IMR-90 (cell line): ENCODE data around the gene SLC25A30. TPM values are rescaled to one million over a fixed set of nuclear protein-coding genes. Genes with fewer than 3 reads are reported as not detected.
A peak's percentile ranks its signal among the peaks of the same experiment; 100 is the strongest.

ENCODE experiments used
- ATAC-seq: fragments of 200-7000 bp; cut with Tn5 transposase; 2 replicates; pipeline ENCODE4 v1.9.1; 2020; ENCODE audit warnings: low read depth, mild to moderate bottlenecking, moderate library complexity
- BruUV-seq: library from RNA; stranded (reverse); fragments of 400-500 nt; replicated peaks from 2 replicates; lab custom pipeline; 2021; lab: Mats Ljungman, UMichigan
- CTCF ChIA-PET: fragments of 300-600 bp; formaldehyde crosslinking; extraction: SDS; loops from one replicate; lab custom pipeline; 2021; ENCODE audit warnings: antibody characterized with exemption; lab: Yijun Ruan, JAX
- POLR2A ChIA-PET: fragments of 300-600 bp; sonication (Branson Sonifier 250); formaldehyde crosslinking; loops from one replicate; lab custom pipeline; 2022; ENCODE audit warnings: antibody characterized with exemption; ENCODE audit not compliant: unreplicated experiment; lab: Charles Lee
- DNase-seq: peaks from one replicate; pipeline ENCODE4 v3.0.0; 2013
- H2AFZ ChIP-seq: replicated peaks from 2 replicates; pipeline ENCODE3; 2013; ENCODE audit warnings: low read length, mild to moderate bottlenecking; ENCODE audit not compliant: poor library complexity
- H2AK5ac ChIP-seq: 2 replicates; pipeline ENCODE4 v1.6.1; 2013; ENCODE audit warnings: low read depth, low read length, inconsistent platforms
- H2AK9ac ChIP-seq: replicated peaks from 2 replicates; pipeline ENCODE3; 2013; ENCODE audit warnings: mild to moderate bottlenecking, low read depth, low read length, moderate library complexity; ENCODE audit not compliant: poor library complexity
- H2BK120ac ChIP-seq: 2 replicates; pipeline ENCODE4 v1.6.1; 2013; ENCODE audit warnings: low read depth, low read length, inconsistent platforms
- H2BK15ac ChIP-seq: 3 replicates; pipeline ENCODE4 v1.6.1; 2013; ENCODE audit warnings: low read depth, low read length, inconsistent platforms
- H2BK20ac ChIP-seq: 2 replicates; pipeline ENCODE4 v1.6.1; 2013; ENCODE audit warnings: low read depth, mild to moderate bottlenecking, inconsistent platforms, low read length, moderate library complexity
- H2BK5ac ChIP-seq: 2 replicates; pipeline ENCODE4 v1.6.1; 2013; ENCODE audit warnings: mild to moderate bottlenecking, low read depth, low read length, inconsistent platforms; ENCODE audit not compliant: poor library complexity, severe bottlenecking
- H3K14ac ChIP-seq: replicated peaks from 2 replicates; pipeline ENCODE4 v1.6.1; 2013; ENCODE audit warnings: low read depth, low read length, inconsistent platforms
- H3K18ac ChIP-seq: 2 replicates; pipeline ENCODE4 v1.6.1; 2013; ENCODE audit warnings: low read depth, low read length, control low read depth
- H3K23ac ChIP-seq: 2 replicates; pipeline ENCODE4 v1.6.1; 2013; ENCODE audit warnings: low read depth, low read length, inconsistent platforms
- H3K27ac ChIP-seq: 2 replicates; pipeline ENCODE4 v1.5.1; 2013; ENCODE audit warnings: mild to moderate bottlenecking, control low read depth, low read length; ENCODE audit not compliant: insufficient read depth
- H3K27me3 ChIP-seq: 2 replicates; pipeline ENCODE4 v1.6.1; 2013; ENCODE audit warnings: low read length; ENCODE audit not compliant: control insufficient read depth, insufficient read depth
- H3K36me3 ChIP-seq: 2 replicates; pipeline ENCODE4 v1.6.1; 2013; ENCODE audit warnings: low read length, mixed read lengths; ENCODE audit not compliant: control insufficient read depth, insufficient read depth
- H3K4ac ChIP-seq: 2 replicates; pipeline ENCODE4 v1.6.1; 2013; ENCODE audit warnings: low read depth, low read length, inconsistent platforms
- H3K4me1 ChIP-seq: 2 replicates; pipeline ENCODE4 v1.6.1; 2013; ENCODE audit warnings: low read length, mixed read lengths; ENCODE audit not compliant: control insufficient read depth, insufficient read depth
- H3K4me2 ChIP-seq: 2 replicates; pipeline ENCODE4 v1.6.1; 2013; ENCODE audit warnings: low read depth, mild to moderate bottlenecking, control low read depth, low read length, moderate library complexity
- H3K4me3 ChIP-seq: 2 replicates; pipeline ENCODE4 v1.5.1; 2013; ENCODE audit warnings: low read depth, mild to moderate bottlenecking, control low read depth, low read length, moderate library complexity; ENCODE audit not compliant: insufficient read depth
- H3K56ac ChIP-seq: 2 replicates; pipeline ENCODE4 v1.6.1; 2013; ENCODE audit warnings: low read length, inconsistent platforms; ENCODE audit not compliant: insufficient read depth; ENCODE audit errors: extremely low read depth
- H3K79me1 ChIP-seq, 2 experiments: 2 replicates each; pipeline ENCODE4 v1.6.1; 2013; ENCODE audit warnings: low read length in 2 of 2, inconsistent platforms in 1 of 2, low read depth in 1 of 2
- H3K9ac ChIP-seq: 2 replicates; pipeline ENCODE4 v1.6.1; 2013; ENCODE audit warnings: low read depth, low read length, control low read depth
- H3K9me1 ChIP-seq: 2 replicates; pipeline ENCODE4 v1.6.1; 2013; ENCODE audit warnings: low read length, inconsistent platforms; ENCODE audit not compliant: insufficient read depth
- H3K9me3 ChIP-seq: 2 replicates; pipeline ENCODE4 v1.6.1; 2013; ENCODE audit warnings: low read length; ENCODE audit not compliant: control insufficient read depth, insufficient read depth
- H4K20me1 ChIP-seq: 2 replicates; pipeline ENCODE4 v1.6.1; 2013; ENCODE audit warnings: low read length, inconsistent platforms; ENCODE audit not compliant: insufficient read depth
- H4K5ac ChIP-seq: 2 replicates; pipeline ENCODE4 v1.6.1; 2013; ENCODE audit warnings: mild to moderate bottlenecking, low read depth, low read length, control low read depth
- H4K8ac ChIP-seq, 2 experiments: 2 replicates each; pipeline ENCODE4 v1.6.1; 2013; ENCODE audit warnings: low read depth in 2 of 2, low read length in 2 of 2, control low read depth in 1 of 2, inconsistent platforms in 1 of 2
- H4K91ac ChIP-seq: 2 replicates; pipeline ENCODE4 v1.6.1; 2013; ENCODE audit warnings: low read depth, low read length, inconsistent platforms; ENCODE audit not compliant: insufficient read depth
- BHLHE40 ChIP-seq: fragments of 150-350 bp; IDR thresholded peaks from 2 replicates; pipeline ENCODE4 v1.6.1; 2016; ENCODE audit warnings: mild to moderate bottlenecking, low read depth, low read length
- CEBPB ChIP-seq: IDR thresholded peaks from 2 replicates; pipeline ENCODE4 v1.6.1; 2012; ENCODE audit warnings: low read depth, low read length, improper control_type of control experiment
- CHD1 ChIP-seq: IDR thresholded peaks from 2 replicates; pipeline ENCODE4 v1.6.1; 2012; ENCODE audit warnings: low read depth, low read length, improper control_type of control experiment
- ELK1 ChIP-seq: fragments of 150-350 bp; IDR thresholded peaks from 2 replicates; pipeline ENCODE4 v1.6.1; 2016; ENCODE audit warnings: low read depth, mild to moderate bottlenecking, low read length, moderate library complexity, borderline replicate concordance
- FOS ChIP-seq: fragments of 150-350 bp; IDR thresholded peaks from 2 replicates; pipeline ENCODE4 v1.6.1; 2016; ENCODE audit warnings: low read depth, low read length
- MAFK ChIP-seq: IDR thresholded peaks from 2 replicates; pipeline ENCODE4 v1.6.1; 2012; ENCODE audit warnings: low read depth, low read length, improper control_type of control experiment
- MAZ ChIP-seq: IDR thresholded peaks from 2 replicates; pipeline ENCODE4 v1.6.1; 2012; ENCODE audit warnings: low read depth, mild to moderate bottlenecking, low read length, improper control_type of control experiment, moderate library complexity, borderline replicate concordance
- MXI1 ChIP-seq: IDR thresholded peaks from 2 replicates; pipeline ENCODE4 v1.6.1; 2012; ENCODE audit warnings: low read depth, mild to moderate bottlenecking, low read length, moderate library complexity, borderline replicate concordance
- NFE2L2 ChIP-seq: fragments of 150-350 bp; IDR thresholded peaks from 2 replicates; pipeline ENCODE4 v1.6.1; 2016; ENCODE audit warnings: low read depth, mild to moderate bottlenecking, low read length
- POLR2A ChIP-seq: IDR thresholded peaks from 2 replicates; pipeline ENCODE4 v1.6.1; 2012; ENCODE audit warnings: mild to moderate bottlenecking, low read depth, low read length
- RAD21 ChIP-seq: IDR thresholded peaks from 2 replicates; pipeline ENCODE4 v1.6.1; 2012; ENCODE audit warnings: low read length, improper control_type of control experiment
- RCOR1 ChIP-seq: IDR thresholded peaks from 2 replicates; pipeline ENCODE4 v1.6.1; 2012; ENCODE audit warnings: mild to moderate bottlenecking, low read length, improper control_type of control experiment; ENCODE audit not compliant: insufficient replicate concordance
- SMC3 ChIP-seq: fragments of 150-350 bp; IDR thresholded peaks from 2 replicates; pipeline ENCODE4 v1.6.1; 2016; ENCODE audit warnings: low read depth, mild to moderate bottlenecking, antibody characterized with exemption, low read length, moderate library complexity
- WGBS, 2 experiments: methylation state at CpG; one replicate each; pipeline versions ENCODE4 v1.1.5 to v1.1.7; 2013; ENCODE audit warnings: missing lambda C conversion rate in 2 of 2; ENCODE audit not compliant: insufficient read length in 1 of 2; ENCODE audit errors: extremely low coverage in 2 of 2; 5-methylcytosine and 5-hydroxymethylcytosine counted together
- dilution Hi-C: fragments of 300-500 bp; cut with HindIII; formaldehyde crosslinking; loops from one replicate; pipeline ENCODE4 v1.14.3; 2018; ENCODE audit warnings: low sequenced_read_pairs; ENCODE audit not compliant: unreplicated experiment
- in situ Hi-C: fragments of 300-500 bp; cut with MboI; formaldehyde crosslinking; loops from 3 replicates; pipeline ENCODE4 v1.14.3; 2019; ENCODE audit warnings: low sequenced_read_pairs, inconsistent platforms, mixed read lengths
- intact Hi-C: fragments of 100-400 bp; cut with micrococcal nuclease; formaldehyde crosslinking; loops from 2 replicates; pipeline ENCODE4 v1.10.0; 2022
- polyA plus RNA-seq, 3 experiments: library from polyadenylated mRNA; depleted of rRNA; stranded (reverse); fragments of >200 nt; gene quantifications; 2 replicates each; pipeline ENCODE4 v1.2.3, GENCODE V29; 2012; ENCODE audit warnings: low replicate concordance in 1 of 3
- total RNA-seq: library from RNA; depleted of rRNA; stranded (reverse); fragments of >200 nt; gene quantifications from 2 replicates; pipeline ENCODE4 v1.2.3, GENCODE V29; 2012
- TF ChIP-seq, protein P1 (sequence below): conservative IDR thresholded peaks from 2 replicates; pipeline ENCODE4 v1.5.1; 2012; ENCODE audit warnings: mild to moderate bottlenecking, low read depth, low read length, improper control_type of control experiment
- TF ChIP-seq, protein P2 (sequence below): fragments of 150-350 bp; IDR thresholded peaks from 2 replicates; pipeline ENCODE4 v1.6.1; 2017; ENCODE audit warnings: mild to moderate bottlenecking, antibody characterized with exemption, low read length, low read depth

The SLC25A30 gene
- total and polyA plus RNA-seq, 2 of the 4 experiments (the other 2 are of a cell fraction): 9.9 to 19.4 TPM

GRCh38 chr13:45393941-45394570 is 24.1 kb downstream of the SLC25A30 start:
- DNase-seq (peak; percentile 54), ATAC-seq (peak; percentile 60; the same call in 1 of the 2 replicates)
- in situ Hi-C loops: no loop called here
- CTCF ChIA-PET: interaction anchor here (0.9 to 1.7 kb wide), 3 partner anchors 18 to 24 kb away, joined by 3 to 8 read pairs (median 3); partner anchors contain the start of gene SLC25A30
- no peak overlapping the region for H2BK5ac ChIP-seq
- no peak overlapping the region for H3K4ac ChIP-seq
- no peak overlapping the region for H3K4me3 ChIP-seq
- H3K27me3 ChIP-seq: no peaks in the 10 kb centered on the region
- no peaks in the 10 kb centered on the region; the same call in 1 of the 2 replicates for H4K20me1 ChIP-seq
- H4K91ac ChIP-seq: no peak overlapping the region
- H3K36me3 ChIP-seq: peaks cover 11% of the 10 kb centered on the region
- H3K79me1 ChIP-seq: peaks cover 0 to 4% of the 10 kb centered on the region in 2 experiments; a peak in 2 of 4 replicates
- H2BK15ac ChIP-seq: no peak overlapping the region
- H3K56ac ChIP-seq: no peak overlapping the region
- no CpG with 5 or more reads among the region's 4 CpGs for WGBS, 2 experiments
- H2AK9ac ChIP-seq: no peak overlapping the region
- no peak overlapping the region for H2AFZ ChIP-seq
- H3K23ac ChIP-seq: no peak overlapping the region
- no peak overlapping the region for H2BK120ac ChIP-seq
- H3K27ac ChIP-seq: no peak overlapping the region
- no TSS peak for BruUV-seq
- H3K4me1 ChIP-seq: peaks cover 8% of the 10 kb centered on the region
- no peak overlapping the region for H3K14ac ChIP-seq
- intact Hi-C loops: loop anchor here (2.0 kb wide), 1 partner anchor 71 kb away; the partner anchor contains the start of gene COG3
- dilution Hi-C loops: no loop called here
- no peak overlapping the region for H2BK20ac ChIP-seq
- H3K4me2 ChIP-seq: no peak overlapping the region
- POLR2A ChIA-PET: no interaction called here
- no peak overlapping the region for H3K9ac ChIP-seq
- no peak overlapping the region for H4K5ac ChIP-seq
- no peak overlapping the region for H3K18ac ChIP-seq
- no peak overlapping the region for H2AK5ac ChIP-seq
- H4K8ac ChIP-seq: no peak overlapping the region
- H3K9me1 ChIP-seq: peaks cover 15% of the 10 kb centered on the region; the same call in 1 of the 2 replicates
- no peaks in the 10 kb centered on the region for H3K9me3 ChIP-seq
- TF ChIP-seq ELK1: no peak
- peak; percentile 56 for TF ChIP-seq RAD21
- TF ChIP-seq CHD1: no peak
- TF ChIP-seq, protein P1, sequence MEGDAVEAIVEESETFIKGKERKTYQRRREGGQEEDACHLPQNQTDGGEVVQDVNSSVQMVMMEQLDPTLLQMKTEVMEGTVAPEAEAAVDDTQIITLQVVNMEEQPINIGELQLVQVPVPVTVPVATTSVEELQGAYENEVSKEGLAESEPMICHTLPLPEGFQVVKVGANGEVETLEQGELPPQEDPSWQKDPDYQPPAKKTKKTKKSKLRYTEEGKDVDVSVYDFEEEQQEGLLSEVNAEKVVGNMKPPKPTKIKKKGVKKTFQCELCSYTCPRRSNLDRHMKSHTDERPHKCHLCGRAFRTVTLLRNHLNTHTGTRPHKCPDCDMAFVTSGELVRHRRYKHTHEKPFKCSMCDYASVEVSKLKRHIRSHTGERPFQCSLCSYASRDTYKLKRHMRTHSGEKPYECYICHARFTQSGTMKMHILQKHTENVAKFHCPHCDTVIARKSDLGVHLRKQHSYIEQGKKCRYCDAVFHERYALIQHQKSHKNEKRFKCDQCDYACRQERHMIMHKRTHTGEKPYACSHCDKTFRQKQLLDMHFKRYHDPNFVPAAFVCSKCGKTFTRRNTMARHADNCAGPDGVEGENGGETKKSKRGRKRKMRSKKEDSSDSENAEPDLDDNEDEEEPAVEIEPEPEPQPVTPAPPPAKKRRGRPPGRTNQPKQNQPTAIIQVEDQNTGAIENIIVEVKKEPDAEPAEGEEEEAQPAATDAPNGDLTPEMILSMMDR: peak; percentile 59
- no peak for TF ChIP-seq CEBPB
- no peak for TF ChIP-seq NFE2L2
- no peak for TF ChIP-seq FOS
- no peak for TF ChIP-seq RCOR1
- TF ChIP-seq BHLHE40: no peak
- TF ChIP-seq, protein P2, sequence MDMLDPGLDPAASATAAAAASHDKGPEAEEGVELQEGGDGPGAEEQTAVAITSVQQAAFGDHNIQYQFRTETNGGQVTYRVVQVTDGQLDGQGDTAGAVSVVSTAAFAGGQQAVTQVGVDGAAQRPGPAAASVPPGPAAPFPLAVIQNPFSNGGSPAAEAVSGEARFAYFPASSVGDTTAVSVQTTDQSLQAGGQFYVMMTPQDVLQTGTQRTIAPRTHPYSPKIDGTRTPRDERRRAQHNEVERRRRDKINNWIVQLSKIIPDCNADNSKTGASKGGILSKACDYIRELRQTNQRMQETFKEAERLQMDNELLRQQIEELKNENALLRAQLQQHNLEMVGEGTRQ: no peak
- TF ChIP-seq POLR2A: no peak
- no peak for TF ChIP-seq MAZ
- peak; percentile 34 for TF ChIP-seq SMC3
- TF ChIP-seq MAFK: no peak
- no peak for TF ChIP-seq MXI1
